H1 (cell line): ENCODE measurements around the gene OGFOD2. TPM values are rescaled to one million over a fixed set of nuclear protein-coding genes. Genes with fewer than 3 reads are reported as not detected.

Source experiments
- CTCF ChIA-PET: fragments of 300-600 bp; sonication (Branson Sonifier 250); formaldehyde crosslinking; loops from one replicate; lab custom pipeline; 2021; ENCODE audit not compliant: partially characterized antibody; lab: Charles Lee
- POLR2A ChIA-PET: fragments of 300-600 bp; sonication (Branson Sonifier 250); formaldehyde crosslinking; loops from one replicate; lab custom pipeline; 2021; ENCODE audit warnings: inconsistent platforms; ENCODE audit not compliant: partially characterized antibody; lab: Charles Lee
- DNase-seq, 2 experiments: peaks; one replicate each; pipeline versions ENCODE4 v3.0.0 to v3.0.0-alpha.2; 2010 to 2022; ENCODE audit warnings: low spot score in 2 of 2, low read depth in 1 of 2, mixed read lengths in 1 of 2
- FAIRE-seq: peaks from 2 replicates; lab custom pipeline; 2011; peaks lifted over from hg19 to GRCh38; lab: Jason Lieb, UNC
- H2AFZ ChIP-seq: 2 replicates; pipeline ENCODE4 v1.8.1; 2012; ENCODE audit warnings: low read length, inconsistent platforms
- H2AK5ac ChIP-seq: 2 replicates; pipeline ENCODE4 v1.6.1; 2013; ENCODE audit warnings: low read depth, low read length
- H2BK120ac ChIP-seq: replicated peaks from 2 replicates; pipeline ENCODE3; 2013; ENCODE audit warnings: low read depth, low read length, inconsistent platforms
- H2BK12ac ChIP-seq: 2 replicates; pipeline ENCODE4 v1.6.1; 2013; ENCODE audit warnings: low read depth, low read length
- H2BK15ac ChIP-seq: 2 replicates; pipeline ENCODE4 v1.6.1; 2013; ENCODE audit warnings: low read length
- H2BK20ac ChIP-seq: 2 replicates; pipeline ENCODE4 v1.6.1; 2013; ENCODE audit warnings: low read length
- H2BK5ac ChIP-seq: 2 replicates; pipeline ENCODE4 v1.6.1; 2013; ENCODE audit warnings: low read depth, low read length
- H3K14ac ChIP-seq: 2 replicates; pipeline ENCODE4 v1.6.1; 2013; ENCODE audit warnings: inconsistent platforms; ENCODE audit not compliant: insufficient read length
- H3K18ac ChIP-seq: 2 replicates; pipeline ENCODE4 v1.6.1; 2013; ENCODE audit warnings: low read length; ENCODE audit errors: extremely low read depth
- H3K23ac ChIP-seq: 2 replicates; pipeline ENCODE4 v1.6.1; 2013; ENCODE audit warnings: inconsistent platforms; ENCODE audit not compliant: insufficient read length
- H3K23me2 ChIP-seq: 2 replicates; pipeline ENCODE4 v1.6.1; 2013; ENCODE audit warnings: low read depth, low read length
- H3K27ac ChIP-seq: 2 replicates; pipeline ENCODE4 v1.6.1; 2011; ENCODE audit warnings: low read depth, low read length, inconsistent platforms
- H3K27me3 ChIP-seq, 4 experiments: replicated peaks in 1 of 4; 1 replicate in 1 of 4; 2 replicates in 3 of 4; pipeline versions ENCODE4 v1.6.1 to v1.8.1; 2011 to 2013; ENCODE audit warnings: low read length in 3 of 4, mild to moderate bottlenecking in 3 of 4, inconsistent platforms in 2 of 4, mixed read lengths in 2 of 4, moderate library complexity in 1 of 4; ENCODE audit not compliant: control insufficient read depth in 3 of 4, insufficient read depth in 3 of 4; ENCODE audit errors: extremely low read depth in 1 of 4
- H3K36me3 ChIP-seq, 4 experiments: 2 replicates each; pipeline versions ENCODE4 v1.6.1 to v1.8.1; 2011 to 2013; ENCODE audit warnings: mild to moderate bottlenecking in 4 of 4, low read length in 3 of 4, moderate library complexity in 2 of 4, control low read depth in 1 of 4, inconsistent platforms in 1 of 4; ENCODE audit not compliant: insufficient read depth in 4 of 4, control insufficient read depth in 2 of 4
- H3K4ac ChIP-seq: replicated peaks from 2 replicates; pipeline ENCODE3; 2013; ENCODE audit warnings: low read length, low read depth, mixed read lengths, inconsistent platforms; ENCODE audit not compliant: insufficient read length
- H3K4me1 ChIP-seq, 4 experiments: replicated peaks in 1 of 4; 1 replicate in 1 of 4; 2 replicates in 3 of 4; pipeline versions ENCODE4 v1.6.1 to v1.8.1; 2011 to 2013; ENCODE audit warnings: low read length in 3 of 4, inconsistent platforms in 2 of 4, mixed read lengths in 1 of 4; ENCODE audit not compliant: insufficient read depth in 4 of 4, control insufficient read depth in 3 of 4
- H3K4me2 ChIP-seq, 2 experiments: 2 replicates each; pipeline versions ENCODE4 v1.6.1 to v1.8.1; 2011 to 2013; ENCODE audit warnings: low read depth in 2 of 2, low read length in 2 of 2, control low read depth in 1 of 2, inconsistent platforms in 1 of 2, mild to moderate bottlenecking in 1 of 2; ENCODE audit not compliant: insufficient read depth in 1 of 2
- H3K4me3 ChIP-seq, 4 experiments: fragments of 200-600, 300-600 bp in 1 of 4; sonication (generic), shearing (Covaris generic), sonication (Bioruptor Twin) in 1 of 4; 2 replicates each; pipeline versions ENCODE4 v1.5.1 to v1.8.1; 2011 to 2016; ENCODE audit warnings: low read length in 4 of 4, low read depth in 3 of 4, control low read depth in 2 of 4, inconsistent platforms in 2 of 4, mild to moderate bottlenecking in 2 of 4, mixed read lengths in 1 of 4, moderate library complexity in 1 of 4; ENCODE audit not compliant: insufficient read depth in 2 of 4; ENCODE audit errors: extremely low read depth in 1 of 4
- H3K56ac ChIP-seq: replicated peaks from 2 replicates; pipeline ENCODE3; 2013; ENCODE audit warnings: low read depth, mild to moderate bottlenecking, mixed read lengths, low read length, inconsistent platforms; ENCODE audit not compliant: insufficient read length
- H3K79me1 ChIP-seq: 2 replicates; pipeline ENCODE4 v1.6.1; 2013; ENCODE audit warnings: low read depth, low read length, control low read depth
- H3K79me2 ChIP-seq, 2 experiments: 2 replicates each; pipeline versions ENCODE4 v1.6.1 to v1.8.1; 2012 to 2013; ENCODE audit warnings: low read length in 2 of 2, mild to moderate bottlenecking in 2 of 2, inconsistent platforms in 1 of 2; ENCODE audit not compliant: insufficient read depth in 2 of 2, control insufficient read depth in 1 of 2
- H3K9ac ChIP-seq, 4 experiments: replicated peaks in 1 of 4; 1 replicate in 1 of 4; 2 replicates in 3 of 4; pipeline versions ENCODE4 v1.6.1 to v1.8.1; 2011 to 2013; ENCODE audit warnings: low read depth in 3 of 4, low read length in 3 of 4, control low read depth in 2 of 4, mild to moderate bottlenecking in 2 of 4, moderate library complexity in 2 of 4, inconsistent platforms in 1 of 4; ENCODE audit errors: extremely low read depth in 1 of 4
- H3K9me3 ChIP-seq, 2 experiments: 2 replicates each; pipeline versions ENCODE4 v1.6.1 to v1.8.1; 2012 to 2013; ENCODE audit warnings: mild to moderate bottlenecking in 2 of 2, moderate library complexity in 2 of 2, control low read depth in 1 of 2, inconsistent platforms in 1 of 2, low read depth in 1 of 2, low read length in 1 of 2, mixed read lengths in 1 of 2; ENCODE audit not compliant: insufficient read depth in 2 of 2
- H4K20me1 ChIP-seq, 2 experiments: replicated peaks in 1 of 2; 2 replicates each; pipeline versions ENCODE3 to v1.8.1; 2011 to 2013; ENCODE audit warnings: inconsistent platforms in 2 of 2, low read length in 2 of 2, mild to moderate bottlenecking in 1 of 2; ENCODE audit not compliant: insufficient read depth in 2 of 2, control insufficient read depth in 1 of 2
- H4K5ac ChIP-seq: 2 replicates; pipeline ENCODE4 v1.6.1; 2013; ENCODE audit warnings: low read length, low read depth, mixed read lengths, inconsistent platforms; ENCODE audit not compliant: insufficient read length
- H4K8ac ChIP-seq: 2 replicates; pipeline ENCODE4 v1.8.0; 2013; ENCODE audit warnings: mild to moderate bottlenecking, moderate library complexity, low read length, inconsistent platforms; ENCODE audit not compliant: insufficient read depth; ENCODE audit errors: extremely low read depth
- H4K91ac ChIP-seq: replicated peaks from 2 replicates; pipeline ENCODE3; 2013; ENCODE audit warnings: low read length, mixed read lengths, inconsistent platforms; ENCODE audit not compliant: insufficient read length
- ASH2L ChIP-seq: fragments of 200-600, 300-600 bp; sonication (generic); IDR thresholded peaks from one replicate; pipeline ENCODE4 v1.7.1; 2017; ENCODE audit warnings: low read length
- CBX8 ChIP-seq: fragments of 300-800, 300-1000 bp; sonication (generic); IDR thresholded peaks from 2 replicates; pipeline ENCODE4 v1.7.1; 2016; ENCODE audit warnings: low read depth, low read length, borderline replicate concordance
- GTF2F1 ChIP-seq: IDR thresholded peaks from 2 replicates; pipeline ENCODE4 v1.6.1; 2012; ENCODE audit warnings: low read depth, low read length, improper control_type of control experiment, borderline replicate concordance
- HDAC6 ChIP-seq: IDR thresholded peaks from one replicate; pipeline ENCODE4 v1.7.1; 2012; ENCODE audit warnings: low read depth, mild to moderate bottlenecking, inconsistent platforms, low read length, moderate library complexity
- KDM4A ChIP-seq: IDR thresholded peaks from one replicate; pipeline ENCODE4 v1.7.1; 2012; ENCODE audit warnings: low read depth, mild to moderate bottlenecking, moderate library complexity, low read length, inconsistent platforms; ENCODE audit not compliant: severe bottlenecking
- PHF8 ChIP-seq: fragments of 200-600 bp; sonication (generic); conservative IDR thresholded peaks from 2 replicates; pipeline ENCODE4 v1.7.1; 2012; ENCODE audit warnings: low read depth, mild to moderate bottlenecking, inconsistent platforms, low read length, moderate library complexity
- POU5F1 ChIP-seq: IDR thresholded peaks from 2 replicates; pipeline ENCODE4 v1.6.1; 2011; ENCODE audit warnings: low read depth, mild to moderate bottlenecking, low read length, moderate library complexity
- RBBP5 ChIP-seq: IDR thresholded peaks from 2 replicates; pipeline ENCODE4 v1.7.1; 2012; ENCODE audit warnings: low read depth, mild to moderate bottlenecking, inconsistent platforms, low read length, moderate library complexity, borderline replicate concordance
- SIN3A ChIP-seq, 2 experiments: IDR thresholded peaks in 1 of 2; conservative IDR thresholded peaks in 1 of 2; 2 replicates each; pipeline ENCODE4 v1.6.1; 2011 to 2012; ENCODE audit warnings: low read length in 2 of 2, improper control_type of control experiment in 1 of 2, low read depth in 1 of 2, mild to moderate bottlenecking in 1 of 2
- TAF1 ChIP-seq: IDR thresholded peaks from 2 replicates; pipeline ENCODE4 v1.6.1; 2011; ENCODE audit warnings: mild to moderate bottlenecking, low read depth, low read length
- TAF7 ChIP-seq: optimal IDR thresholded peaks from 2 replicates; pipeline ENCODE3; 2011; ENCODE audit warnings: low read depth, mild to moderate bottlenecking, inconsistent platforms, low read length, moderate library complexity, borderline replicate concordance
- WGBS, 2 experiments: shearing (Covaris generic) in 1 of 2; methylation state at CpG; one replicate each; pipeline versions ENCODE4 v1.1.6 to v1.1.7; 2013 to 2015; ENCODE audit warnings: low lambda C conversion rate in 2 of 2, mixed read lengths in 2 of 2, inconsistent platforms in 1 of 2, low coverage in 1 of 2, missing lambda C conversion rate in 1 of 2; ENCODE audit not compliant: insufficient replicate concordance in 2 of 2, insufficient coverage in 1 of 2, insufficient read length in 1 of 2; ENCODE audit errors: extremely low coverage in 1 of 2, missing lambda C conversion rate in 1 of 2; 5-methylcytosine and 5-hydroxymethylcytosine counted together
- polyA plus RNA-seq, 7 experiments: library from polyadenylated mRNA; depleted of rRNA in 3 of 7; stranded (reverse) in 5 of 7; unstranded in 2 of 7; fragments of >200 nt in 5 of 7; fragments of 200-250 nt in 2 of 7; gene quantifications; 1 replicate in 5 of 7; 2 replicates in 1 of 7; 4 replicates in 1 of 7; pipeline versions ENCODE4 v1.2.1 to v1.2.3, GENCODE V29; 2011 to 2013; ENCODE audit warnings: missing spikeins in 2 of 7, mixed read lengths in 2 of 7
- total RNA-seq: library from RNA; stranded (reverse); fragmentation: NEBNext Ultra II Directional; extraction: Animal tissue kit (Norgen Biotek cat#: 25700); gene quantifications from 2 replicates; pipeline ENCODE4 v1.2.1, GENCODE V29; 2021

Gene OGFOD2
- total and polyA plus RNA-seq, 2 of the 8 experiments (the other 6 are each of a cell fraction or from before 2014, with no cell fraction given), result 17.3 to 20.3 TPM

DNA sequence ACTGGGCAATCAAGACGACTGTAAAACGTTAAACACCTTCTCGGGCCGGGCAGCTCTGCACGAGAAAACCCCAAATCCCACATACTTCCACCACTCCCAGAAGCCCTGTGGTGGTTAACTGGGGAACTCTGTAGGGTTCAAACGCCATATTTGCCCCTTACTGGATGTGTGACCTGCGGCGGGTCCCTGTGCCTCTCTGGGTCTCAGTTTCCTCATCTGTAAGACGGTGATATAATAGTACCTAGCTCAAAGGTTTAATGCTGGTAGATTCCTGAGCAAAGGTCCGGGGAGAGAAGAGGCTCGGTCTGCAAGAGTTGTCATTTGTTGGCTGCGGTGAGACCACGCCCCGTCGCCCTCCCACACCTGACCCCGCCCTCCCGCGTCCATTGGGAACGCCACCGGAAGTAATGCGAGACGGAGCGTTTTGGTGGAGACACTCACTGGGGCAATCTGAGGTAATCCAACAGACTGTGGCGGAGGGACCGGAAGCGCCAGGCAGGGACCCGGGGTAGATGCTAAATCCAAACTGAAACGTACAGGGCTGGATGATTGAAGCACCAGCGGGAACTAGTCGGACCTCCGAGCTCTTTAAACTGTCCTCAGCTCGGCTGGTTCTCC, 661 bp upstream of the OGFOD2 start:
- peak overlapping the region; percentile 46 to 81 (median 79) for H3K9ac ChIP-seq
- H2AK5ac ChIP-seq, result no peak overlapping the region
- no peak overlapping the region for H3K14ac ChIP-seq
- peaks cover 0 to 4% of the 10 kb centered on the region in 2 experiments for H4K20me1 ChIP-seq
- H2BK120ac ChIP-seq, result no peak overlapping the region
- no peak overlapping the region for H2BK20ac ChIP-seq
- peak overlapping the region; percentile 85 to 96 (median 89) for H3K4me3 ChIP-seq
- peaks cover 0 to 8% (median 6%) of the 10 kb centered on the region in 4 experiments; a peak in 6 of 7 replicates for H3K4me1 ChIP-seq
- H2BK12ac ChIP-seq, result 0 out of 2 replicates have a peak overlapping the region, but pooled peaks have one; percentile 31
- CTCF ChIA-PET, result interaction anchor here (0.8 to 2.1 kb wide), 6 partner anchors 24 to 114 kb away, joined by 3 to 4 read pairs (median 3); no protein-coding TSS in a partner anchor
- 6% methylated on average over 31 of the region's 32 CpGs; no CpG with 5 or more reads in 1 of the 2 experiments for WGBS, 2 experiments
- peak overlapping the region; percentile 98 for H4K8ac ChIP-seq
- no peaks in the 10 kb centered on the region for H3K9me3 ChIP-seq
- peak overlapping the region; percentile 88 for H4K91ac ChIP-seq
- no peaks in the 10 kb centered on the region for H3K36me3 ChIP-seq
- H3K23ac ChIP-seq, result no peak overlapping the region
- peak overlapping the region; percentile 94 for H3K56ac ChIP-seq
- peaks cover 0 to 10% of the 10 kb centered on the region in 2 experiments; a peak in 1 of 4 replicates for H3K79me2 ChIP-seq
- peak overlapping the region; percentile 27 for H3K4ac ChIP-seq
- peak overlapping the region; percentile 72 for H3K27ac ChIP-seq
- H2BK15ac ChIP-seq, result peak overlapping the region; percentile 98; the same call in 1 of the 2 replicates
- POLR2A ChIA-PET, result interaction anchor here (0.6 to 3.3 kb wide), 13 partner anchors 8 to 410 kb away, joined by 3 to 21 read pairs (median 4); partner anchors contain the start of genes ABCB9, HIP1R, KMT5A and MPHOSPH9
- H3K79me1 ChIP-seq, result peaks cover 5% of the 10 kb centered on the region; the same call in 1 of the 2 replicates
- peak overlapping the region; percentile 98 for H2BK5ac ChIP-seq
- H4K5ac ChIP-seq, result peak overlapping the region; percentile 94
- FAIRE-seq, result peak; percentile 45
- peak overlapping the region; percentile 92; the same call in 1 of the 2 replicates for H2AFZ ChIP-seq
- H3K18ac ChIP-seq, result peak overlapping the region; percentile 66; the same call in 1 of the 2 replicates
- peak overlapping the region; percentile 83 to 96 for H3K4me2 ChIP-seq
- DNase-seq, result peak; percentile 93 to 97
- no peaks in the 10 kb centered on the region for H3K27me3 ChIP-seq
- H3K23me2 ChIP-seq, result peaks cover 10% of the 10 kb centered on the region
- peak; percentile 71 to 84; a peak in 1 of 4 replicates for TF ChIP-seq SIN3A (conservative IDR thresholded peaks at IDR 0.05 in 1 of 2, IDR thresholded peaks at IDR 0.05 in 1 of 2; ENCODE audit: low read depth in 1 of 2, low read length in 2 of 2)
- no peak for TF ChIP-seq KDM4A
- TF ChIP-seq RBBP5, result no peak; the same call in 1 of the 2 replicates
- no peak for TF ChIP-seq HDAC6
- TF ChIP-seq GTF2F1, result no peak
- TF ChIP-seq PHF8, result no peak
- TF ChIP-seq TAF1, result peak; percentile 63; the same call in 1 of the 2 replicates
- no peak for TF ChIP-seq ASH2L
- TF ChIP-seq POU5F1, result no peak
- no peak for TF ChIP-seq TAF7
- no peak for TF ChIP-seq CBX8
